Nephron progenitor cell (in vitro differentiated cells): ENCODE data around the gene CHRND.
A peak's percentile ranks its signal among the peaks of the same experiment; 100 is the strongest.

Experiments used
- DNase-seq: peaks from one replicate; pipeline ENCODE4 v3.0.0; 2021
- H3K27ac Mint-ChIP-seq: 2 replicates; pipeline ENCODE4 v1.8.0; 2021; ENCODE audit warnings: mild to moderate bottlenecking, moderate library complexity, mixed read lengths
- H3K27me3 Mint-ChIP-seq: 2 replicates; pipeline ENCODE4 v1.8.0; 2021; ENCODE audit warnings: mild to moderate bottlenecking, low read depth, mixed read lengths; ENCODE audit not compliant: poor library complexity
- H3K36me3 Mint-ChIP-seq: 2 replicates; pipeline ENCODE4 v1.8.0; 2021; ENCODE audit warnings: low read depth, mixed read lengths
- H3K4me1 Mint-ChIP-seq: 2 replicates; pipeline ENCODE4 v1.8.0; 2021; ENCODE audit warnings: mixed read lengths
- H3K4me3 Mint-ChIP-seq: 2 replicates; pipeline ENCODE4 v1.8.0; 2021; ENCODE audit warnings: mild to moderate bottlenecking, moderate library complexity, mixed read lengths
- H3K9me3 Mint-ChIP-seq: 2 replicates; pipeline ENCODE4 v1.8.0; 2021; ENCODE audit warnings: mild to moderate bottlenecking, moderate library complexity, mixed read lengths
- TF ChIP-seq, protein P1 (sequence below): fragments of 200-600 bp; sonication (generic); IDR thresholded peaks from 2 replicates; pipeline ENCODE4 v1.5.0; 2021; ENCODE audit warnings: antibody characterized with exemption

CHRND gene

DNA sequence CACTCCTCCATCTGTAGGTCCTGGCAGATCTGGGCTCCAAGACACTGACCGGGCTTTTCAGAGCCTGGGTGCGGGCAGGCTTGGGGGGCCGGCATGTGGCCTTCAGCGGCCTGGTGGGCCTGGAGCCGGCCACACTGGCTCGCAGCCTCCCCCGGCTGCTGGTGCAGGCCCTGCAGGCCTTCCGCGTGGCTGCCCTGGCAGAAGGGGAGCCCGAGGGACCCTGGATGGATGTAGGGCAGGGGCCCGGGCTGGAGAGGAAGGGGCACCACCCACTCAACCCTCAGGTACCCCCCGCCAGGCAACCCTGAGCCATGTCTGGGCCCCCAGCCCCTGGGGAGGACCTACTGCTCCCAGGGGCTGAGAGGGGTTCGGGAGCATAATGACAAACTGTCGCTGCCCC lies 761 bp upstream of the CHRND start:
- no peak for DNase-seq
- no peaks in the 10 kb centered on the region for H3K9me3 Mint-ChIP-seq
- peaks cover 41% of the 10 kb centered on the region for H3K27me3 Mint-ChIP-seq
- no peak overlapping the region for H3K27ac Mint-ChIP-seq
- no peak overlapping the region for H3K4me3 Mint-ChIP-seq
- H3K4me1 Mint-ChIP-seq: peaks cover 34% of the 10 kb centered on the region
- TF ChIP-seq, protein P1, sequence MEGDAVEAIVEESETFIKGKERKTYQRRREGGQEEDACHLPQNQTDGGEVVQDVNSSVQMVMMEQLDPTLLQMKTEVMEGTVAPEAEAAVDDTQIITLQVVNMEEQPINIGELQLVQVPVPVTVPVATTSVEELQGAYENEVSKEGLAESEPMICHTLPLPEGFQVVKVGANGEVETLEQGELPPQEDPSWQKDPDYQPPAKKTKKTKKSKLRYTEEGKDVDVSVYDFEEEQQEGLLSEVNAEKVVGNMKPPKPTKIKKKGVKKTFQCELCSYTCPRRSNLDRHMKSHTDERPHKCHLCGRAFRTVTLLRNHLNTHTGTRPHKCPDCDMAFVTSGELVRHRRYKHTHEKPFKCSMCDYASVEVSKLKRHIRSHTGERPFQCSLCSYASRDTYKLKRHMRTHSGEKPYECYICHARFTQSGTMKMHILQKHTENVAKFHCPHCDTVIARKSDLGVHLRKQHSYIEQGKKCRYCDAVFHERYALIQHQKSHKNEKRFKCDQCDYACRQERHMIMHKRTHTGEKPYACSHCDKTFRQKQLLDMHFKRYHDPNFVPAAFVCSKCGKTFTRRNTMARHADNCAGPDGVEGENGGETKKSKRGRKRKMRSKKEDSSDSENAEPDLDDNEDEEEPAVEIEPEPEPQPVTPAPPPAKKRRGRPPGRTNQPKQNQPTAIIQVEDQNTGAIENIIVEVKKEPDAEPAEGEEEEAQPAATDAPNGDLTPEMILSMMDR: no peak
- H3K36me3 Mint-ChIP-seq: no peaks in the 10 kb centered on the region

DNA sequence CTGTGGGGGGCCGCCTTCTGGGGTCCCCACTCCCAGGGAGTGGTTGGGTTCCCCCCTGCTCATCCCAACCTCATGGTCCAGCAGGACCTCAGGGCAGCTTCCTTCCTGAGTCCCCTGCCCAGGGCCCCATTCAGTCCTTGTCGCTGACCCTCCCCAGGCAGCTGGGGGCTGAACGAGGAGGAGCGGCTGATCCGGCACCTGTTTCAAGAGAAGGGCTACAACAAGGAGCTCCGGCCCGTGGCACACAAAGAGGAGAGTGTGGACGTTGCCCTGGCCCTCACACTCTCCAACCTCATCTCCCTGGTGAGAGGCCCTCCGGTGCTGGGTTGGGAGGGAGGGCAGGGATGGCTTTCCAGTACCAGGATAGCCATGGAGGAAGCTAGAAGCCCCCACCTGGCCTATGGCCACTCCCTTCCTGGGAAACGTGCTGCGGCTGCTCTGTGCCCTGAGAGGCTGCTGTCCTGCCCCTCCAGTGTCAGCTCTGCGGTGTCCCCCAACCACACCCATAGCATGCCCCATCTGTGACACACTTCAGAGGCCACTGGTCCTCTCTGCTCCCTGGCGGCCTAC lies 497 bp downstream of the CHRND start:
- Mint-ChIP-seq H3K27me3 (peaks cover 35% of the 10 kb centered on the region), H3K27ac (no peak overlapping the region), H3K9me3 (no peaks in the 10 kb centered on the region), H3K4me3 (no peak overlapping the region), H3K36me3 (no peaks in the 10 kb centered on the region), H3K4me1 (peaks cover 34% of the 10 kb centered on the region)
- no peak for DNase-seq
- TF ChIP-seq, protein P1: no peak

DNA sequence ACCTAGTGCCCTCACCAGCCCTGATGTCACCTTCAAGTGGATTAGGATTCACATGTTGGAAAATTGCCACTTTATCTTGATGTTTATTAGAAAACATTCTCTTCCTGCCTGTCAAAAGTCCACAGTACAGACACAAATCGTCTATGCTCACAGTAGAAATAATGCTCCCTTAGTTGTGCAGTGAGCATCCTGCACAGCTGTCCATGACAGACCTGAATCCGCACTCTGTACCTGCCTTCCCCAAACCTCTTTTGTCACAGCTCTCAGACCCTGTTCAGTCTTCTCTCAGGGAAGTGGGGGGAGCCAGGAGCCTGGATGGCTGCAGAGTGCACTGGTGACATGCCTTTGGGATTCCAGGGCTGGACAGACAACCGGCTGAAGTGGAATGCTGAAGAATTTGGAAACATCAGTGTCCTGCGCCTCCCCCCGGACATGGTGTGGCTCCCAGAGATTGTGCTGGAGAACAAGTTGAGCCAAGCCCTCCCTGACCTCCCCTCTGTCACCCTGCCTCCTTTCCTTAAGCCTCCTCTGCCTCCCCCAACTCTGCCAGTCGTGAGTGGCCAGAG lies 2.0 kb downstream of the CHRND start:
- Mint-ChIP-seq H3K36me3 (no peaks in the 10 kb centered on the region), H3K27ac (no peak overlapping the region)

DNA sequence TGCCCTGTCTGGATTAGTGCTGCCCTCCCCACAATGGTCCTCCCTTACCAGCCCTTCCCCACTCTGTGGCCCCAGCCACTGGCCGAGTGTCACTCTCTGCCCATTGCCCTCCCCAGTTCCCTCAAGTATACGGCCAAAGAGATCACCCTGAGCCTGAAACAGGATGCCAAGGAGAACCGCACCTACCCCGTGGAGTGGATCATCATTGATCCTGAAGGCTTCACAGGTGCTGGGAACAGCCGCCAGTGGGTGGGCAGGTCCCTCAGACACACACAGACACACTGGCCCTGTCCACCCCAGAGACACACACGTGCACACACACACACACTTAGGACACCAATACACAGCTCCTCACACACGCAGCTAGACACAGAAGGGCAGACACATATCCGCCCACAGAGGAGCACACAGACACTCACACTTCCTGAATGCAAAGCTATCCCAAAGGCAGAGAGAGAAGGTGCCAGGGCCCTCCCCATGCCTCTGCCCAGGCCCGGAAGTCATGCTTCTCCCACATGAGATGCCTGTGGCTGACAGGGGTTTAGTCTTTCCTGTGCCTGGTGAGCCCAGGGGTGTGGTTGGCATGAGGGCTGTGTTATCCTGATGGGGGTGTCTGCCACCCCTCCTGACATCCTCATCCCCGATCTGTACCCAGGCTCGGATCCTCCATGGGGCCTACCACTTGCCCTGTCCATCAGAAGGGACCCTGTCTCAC lies 2.9 kb downstream of the CHRND start:
- peaks cover 17% of the 10 kb centered on the region for H3K27me3 Mint-ChIP-seq
- no peaks in the 10 kb centered on the region for H3K9me3 Mint-ChIP-seq
- no peak overlapping the region for H3K4me3 Mint-ChIP-seq
- no peak for DNase-seq
- TF ChIP-seq, protein P1: no peak
- peak overlapping the region; percentile 14 for H3K27ac Mint-ChIP-seq
- H3K4me1 Mint-ChIP-seq: peaks cover 44% of the 10 kb centered on the region
- H3K36me3 Mint-ChIP-seq: no peaks in the 10 kb centered on the region

More for the DNA sequence above, 2.0 kb downstream of the CHRND start:
- Mint-ChIP-seq H3K4me1 (peaks cover 36% of the 10 kb centered on the region), H3K4me3 (no peak overlapping the region), H3K27me3 (peaks cover 24% of the 10 kb centered on the region), H3K9me3 (no peaks in the 10 kb centered on the region)
- TF ChIP-seq, protein P1: no peak
- DNase-seq: no peak

DNA sequence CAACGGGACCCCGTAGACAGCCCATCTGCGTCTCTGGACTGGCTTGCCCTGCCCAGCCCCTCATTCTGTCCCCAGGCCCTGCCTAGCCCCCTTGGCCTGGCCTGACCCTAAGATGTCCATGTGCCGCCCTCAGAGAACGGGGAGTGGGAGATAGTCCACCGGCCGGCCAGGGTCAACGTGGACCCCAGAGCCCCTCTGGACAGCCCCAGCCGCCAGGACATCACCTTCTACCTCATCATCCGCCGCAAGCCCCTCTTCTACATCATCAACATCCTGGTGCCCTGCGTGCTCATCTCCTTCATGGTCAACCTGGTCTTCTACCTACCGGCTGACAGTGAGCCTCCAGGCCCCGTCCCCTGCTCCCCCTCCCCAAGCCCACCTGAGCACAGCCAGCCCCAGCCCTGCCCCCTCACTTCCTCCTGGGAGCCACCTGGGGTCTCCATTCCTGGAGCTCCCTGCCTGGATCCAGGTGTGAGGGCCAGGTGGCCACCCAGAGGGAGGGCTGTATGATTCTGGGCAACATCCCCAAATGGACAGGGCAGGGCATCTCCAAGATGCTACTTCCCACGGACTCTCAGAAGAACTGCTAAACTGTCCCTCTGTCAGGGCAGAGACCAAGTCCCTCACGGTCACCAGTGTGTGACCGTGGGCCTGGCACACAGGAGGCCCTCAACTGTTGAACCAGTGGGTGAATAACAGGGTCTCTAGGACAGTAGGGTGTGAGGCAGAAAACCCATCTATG lies 4.0 kb downstream of the CHRND start:
- TF ChIP-seq, protein P1: no peak
- peaks cover 17% of the 10 kb centered on the region for H3K27me3 Mint-ChIP-seq
- H3K27ac Mint-ChIP-seq: peak overlapping the region; percentile 29

More for the DNA sequence above, 4.0 kb downstream of the CHRND start:
- H3K4me3 Mint-ChIP-seq: no peak overlapping the region
- no peaks in the 10 kb centered on the region for H3K36me3 Mint-ChIP-seq
- peaks cover 49% of the 10 kb centered on the region for H3K4me1 Mint-ChIP-seq
- no peak for DNase-seq
- no peaks in the 10 kb centered on the region for H3K9me3 Mint-ChIP-seq
